Uterus (tissue), 4 donors: ENCODE data around the gene CMBL. TPM values are rescaled to one million over a fixed set of nuclear protein-coding genes. Genes with fewer than 3 reads are reported as not detected.

Source experiments
- DNase-seq, 2 donors: peaks; one replicate each; pipeline ENCODE4 v3.0.0-alpha.2; 2019 to 2020
- H3K27ac ChIP-seq, 2 donors: fragments of 200-600 bp; sonication (generic); 1 replicate in 1 of 2; 2 replicates in 1 of 2; pipeline ENCODE4 v1.5.1; 2016 to 2018
- H3K27me3 ChIP-seq, 2 donors: fragments of 200-600 bp; sonication (generic); one replicate each; pipeline ENCODE4 v1.5.1; 2018 to 2019; ENCODE audit warnings: control low read depth in 1 of 2
- H3K36me3 ChIP-seq, 2 donors: fragments of 200-600 bp; sonication (generic); one replicate each; pipeline ENCODE4 v1.5.1; 2019; ENCODE audit warnings: control low read depth in 1 of 2
- H3K4me1 ChIP-seq, 2 donors: fragments of 200-600 bp; sonication (generic); one replicate each; pipeline ENCODE4 v1.5.1; 2018 to 2019; ENCODE audit warnings: control low read depth in 1 of 2
- H3K4me3 ChIP-seq, 2 donors: fragments of 200-600 bp; sonication (generic); 1 replicate in 1 of 2; 2 replicates in 1 of 2; pipeline ENCODE4 v1.5.1; 2018 to 2019; ENCODE audit warnings: mild to moderate bottlenecking in 1 of 2
- H3K9me3 ChIP-seq, 2 donors: fragments of 200-600 bp; sonication (generic); one replicate each; pipeline ENCODE4 v1.5.1; 2019; ENCODE audit warnings: control low read depth in 1 of 2
- POLR2A ChIP-seq, 2 donors: fragments of 450-650 bp; IDR thresholded peaks; one replicate each; pipeline ENCODE4 v1.6.1; 2016; ENCODE audit warnings: antibody characterized with exemption in 2 of 2, mild to moderate bottlenecking in 1 of 2, moderate library complexity in 1 of 2
- intact Hi-C: fragments of 100-400 bp; cut with DNase I; formaldehyde crosslinking; loops from one replicate; pipeline ENCODE4 v1.15.1; 2023; ENCODE audit warnings: low total_unique reads
- total RNA-seq, 4 donors: library from RNA; depleted of rRNA in 3 of 4; stranded (reverse); fragments of >200 nt in 3 of 4; gene quantifications; one replicate each; pipeline versions ENCODE4 v1.1.0 to v1.2.4, GENCODE V29; 2014 to 2023
- TF ChIP-seq, protein P1 (sequence below), 4 experiments: fragments of 200-600 bp in 2 of 4; fragments of 450-650 bp in 2 of 4; sonication (generic) in 2 of 4; IDR thresholded peaks; one replicate each; pipeline ENCODE4 v1.5.1; 2016 to 2019; ENCODE audit warnings: antibody characterized with exemption in 4 of 4, mild to moderate bottlenecking in 2 of 4, moderate library complexity in 1 of 4
- donor health status: DM: yes; HTN: yes; CAD: no.

The CMBL gene
- total RNA-seq, 4 donors from 2014 or later = 1.5 to 20.3 (median 9.1) TPM

DNA sequence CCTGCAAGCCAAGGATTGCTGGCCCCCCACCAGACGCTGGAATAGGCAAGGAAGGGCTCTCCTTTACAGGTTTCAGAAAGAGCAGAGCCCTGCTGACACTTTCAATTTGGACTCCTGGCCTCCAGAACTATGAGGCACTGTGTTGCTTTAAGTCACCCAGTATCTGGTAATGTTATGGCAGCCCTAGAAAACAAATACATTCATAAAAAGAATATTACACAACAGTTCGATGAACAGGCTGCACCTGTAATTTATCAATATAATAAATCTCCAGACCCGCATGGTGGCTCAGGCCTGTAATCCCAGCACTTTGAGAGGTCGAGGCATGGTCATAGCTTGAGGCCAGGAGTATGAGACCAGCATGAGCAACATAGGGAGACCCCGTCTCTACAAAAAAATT lies 7.5 kb downstream of the CMBL start:
- no peak for DNase-seq
- H3K4me3 ChIP-seq = no peak overlapping the region
- H3K36me3 ChIP-seq = no peaks in the 10 kb centered on the region
- H3K9me3 ChIP-seq = no peaks in the 10 kb centered on the region
- no peaks in the 10 kb centered on the region for H3K4me1 ChIP-seq
- intact Hi-C loops = no loop called here
- no peaks in the 10 kb centered on the region for H3K27me3 ChIP-seq
- no peak overlapping the region for H3K27ac ChIP-seq
- no peak for TF ChIP-seq POLR2A (IDR thresholded peaks at IDR 0.05)
- TF ChIP-seq, protein P1, sequence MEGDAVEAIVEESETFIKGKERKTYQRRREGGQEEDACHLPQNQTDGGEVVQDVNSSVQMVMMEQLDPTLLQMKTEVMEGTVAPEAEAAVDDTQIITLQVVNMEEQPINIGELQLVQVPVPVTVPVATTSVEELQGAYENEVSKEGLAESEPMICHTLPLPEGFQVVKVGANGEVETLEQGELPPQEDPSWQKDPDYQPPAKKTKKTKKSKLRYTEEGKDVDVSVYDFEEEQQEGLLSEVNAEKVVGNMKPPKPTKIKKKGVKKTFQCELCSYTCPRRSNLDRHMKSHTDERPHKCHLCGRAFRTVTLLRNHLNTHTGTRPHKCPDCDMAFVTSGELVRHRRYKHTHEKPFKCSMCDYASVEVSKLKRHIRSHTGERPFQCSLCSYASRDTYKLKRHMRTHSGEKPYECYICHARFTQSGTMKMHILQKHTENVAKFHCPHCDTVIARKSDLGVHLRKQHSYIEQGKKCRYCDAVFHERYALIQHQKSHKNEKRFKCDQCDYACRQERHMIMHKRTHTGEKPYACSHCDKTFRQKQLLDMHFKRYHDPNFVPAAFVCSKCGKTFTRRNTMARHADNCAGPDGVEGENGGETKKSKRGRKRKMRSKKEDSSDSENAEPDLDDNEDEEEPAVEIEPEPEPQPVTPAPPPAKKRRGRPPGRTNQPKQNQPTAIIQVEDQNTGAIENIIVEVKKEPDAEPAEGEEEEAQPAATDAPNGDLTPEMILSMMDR (IDR thresholded peaks at IDR 0.05) = no peak

DNA sequence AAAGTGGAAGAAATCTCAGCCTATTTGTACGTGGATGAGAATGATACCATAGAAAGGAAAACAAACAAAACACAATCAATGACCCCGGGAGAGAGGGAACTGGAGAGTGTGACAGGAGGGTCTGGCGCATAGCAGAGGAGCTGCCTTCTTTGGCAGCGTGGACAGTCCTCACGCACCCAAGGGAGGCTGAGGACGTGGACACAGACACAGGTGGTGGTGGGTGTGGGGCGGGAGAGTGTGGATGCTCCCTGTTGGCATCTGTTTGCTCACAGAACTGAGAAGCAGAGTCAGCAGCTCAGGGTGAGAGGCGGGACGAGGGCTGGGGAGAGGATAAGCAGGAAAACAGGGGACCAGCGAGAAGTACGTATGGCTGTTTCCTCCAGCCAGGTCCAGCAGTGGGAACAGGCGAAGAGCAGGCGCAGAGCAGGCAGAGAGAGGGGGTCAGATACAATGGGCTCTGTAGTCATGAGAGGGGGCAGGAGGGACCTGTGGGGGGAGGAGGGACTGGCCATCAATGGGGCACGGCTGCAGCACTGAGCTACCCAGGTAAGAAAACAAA lies 10.0 kb downstream of the CMBL start:
- Histone ChIP-seq H3K27ac (no peak overlapping the region), H3K4me1 (no peaks in the 10 kb centered on the region), H3K27me3 (no peaks in the 10 kb centered on the region), H3K36me3 (no peaks in the 10 kb centered on the region), H3K9me3 (no peaks in the 10 kb centered on the region), H3K4me3 (no peak overlapping the region)
- no peak for TF ChIP-seq POLR2A (IDR thresholded peaks at IDR 0.05)
- TF ChIP-seq, protein P1 (IDR thresholded peaks at IDR 0.05) = no peak
- intact Hi-C loops = no loop called here
- no peak for DNase-seq

DNA sequence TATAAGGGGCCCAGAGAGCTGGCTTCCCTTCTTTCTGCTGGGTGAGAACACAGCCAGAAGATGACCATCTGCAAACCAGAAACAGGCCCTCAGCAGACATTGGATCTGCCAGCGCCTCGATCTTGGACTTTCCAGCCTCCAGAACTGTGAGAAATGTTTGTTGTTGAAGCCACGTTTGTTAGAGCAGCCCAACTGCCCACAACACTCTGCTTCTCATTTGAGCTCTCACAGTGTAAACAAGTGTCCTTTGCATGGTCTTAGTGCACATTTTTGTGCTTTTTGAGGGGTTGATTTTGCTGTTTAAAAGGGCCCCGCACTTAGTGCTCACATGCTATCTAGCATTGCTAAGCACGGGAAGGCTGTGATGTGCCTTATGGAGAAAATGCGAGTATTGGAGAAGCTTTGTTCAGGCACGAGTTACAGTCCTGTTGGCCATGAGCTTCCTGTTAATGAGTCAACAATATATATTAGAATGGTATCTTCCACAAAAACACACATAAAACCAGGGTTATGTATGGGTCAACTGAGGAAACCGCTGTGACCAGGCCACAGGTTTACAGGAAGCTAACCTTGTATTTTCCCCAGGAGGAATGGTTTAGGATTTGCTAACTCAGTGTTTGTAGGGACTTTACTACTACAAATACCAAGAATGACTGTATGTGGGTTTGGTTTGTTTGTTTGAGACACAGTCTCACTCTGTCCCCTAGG lies 11.9 kb downstream of the CMBL start:
- Histone ChIP-seq H3K4me1 (no peaks in the 10 kb centered on the region), H3K27me3 (no peaks in the 10 kb centered on the region), H3K36me3 (no peaks in the 10 kb centered on the region), H3K27ac (no peak overlapping the region), H3K4me3 (no peak overlapping the region), H3K9me3 (no peaks in the 10 kb centered on the region)
- TF ChIP-seq, protein P1 (IDR thresholded peaks at IDR 0.05) = no peak
- no peak for TF ChIP-seq POLR2A (IDR thresholded peaks at IDR 0.05)
- DNase-seq = no peak
- intact Hi-C loops = no loop called here

DNA sequence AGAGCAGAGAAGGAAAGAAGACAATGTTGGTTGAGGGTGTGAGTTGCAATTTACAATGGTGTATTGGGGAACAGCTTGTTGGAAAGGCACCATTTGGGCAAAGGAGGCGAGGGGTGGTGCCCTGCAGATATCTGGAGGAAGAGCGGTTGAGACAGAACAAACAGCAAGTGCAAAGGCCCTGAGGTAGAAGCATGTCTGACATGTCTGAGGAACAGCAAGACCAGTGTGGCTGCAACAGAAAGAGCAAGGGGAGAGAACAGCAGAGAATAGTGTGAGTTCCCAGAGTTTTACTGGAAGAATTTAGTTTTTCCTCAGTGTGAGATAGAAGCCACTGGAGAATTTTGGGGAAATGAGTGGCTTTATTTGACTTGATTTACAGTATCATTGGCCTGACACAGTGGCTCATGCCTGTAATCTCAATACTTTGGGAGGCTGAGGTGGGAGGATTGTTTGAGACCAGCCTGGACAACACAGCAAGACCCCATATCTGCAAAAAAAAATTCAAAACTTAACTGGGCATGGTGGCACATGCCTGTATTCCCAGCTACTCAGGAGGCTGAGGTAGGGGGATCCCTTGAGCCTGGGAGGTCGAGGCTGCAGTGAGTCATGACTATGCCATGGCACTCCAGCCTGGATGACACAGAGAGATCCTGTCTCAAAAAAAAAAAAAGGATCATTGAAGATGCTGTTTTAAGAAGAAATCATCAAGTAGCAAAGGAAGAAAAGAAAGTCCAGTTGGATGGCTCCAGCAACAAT lies 13.6 kb downstream of the CMBL start:
- H3K9me3 ChIP-seq = no peaks in the 10 kb centered on the region
- no peak for DNase-seq
- H3K4me1 ChIP-seq = no peaks in the 10 kb centered on the region

More for the DNA sequence above, 13.6 kb downstream of the CMBL start:
- intact Hi-C loops = no loop called here
- H3K27me3 ChIP-seq = no peaks in the 10 kb centered on the region
- TF ChIP-seq POLR2A (IDR thresholded peaks at IDR 0.05) = no peak
- TF ChIP-seq, protein P1 (IDR thresholded peaks at IDR 0.05) = no peak
- no peaks in the 10 kb centered on the region for H3K36me3 ChIP-seq
- no peak overlapping the region for H3K27ac ChIP-seq
- H3K4me3 ChIP-seq = no peak overlapping the region
